CD4-positive, CD25-positive, alpha-beta regulatory T cell (primary cell): ENCODE measurements around the gene METTL6. TPM values are rescaled to one million over a fixed set of nuclear protein-coding genes. Genes with fewer than 3 reads are reported as not detected.

Experiments used
- polyA plus RNA-seq, 4 donors: library from polyadenylated mRNA; unstranded; fragments of 300-500 nt; fragmentation: Illumina TruSeq; gene quantifications; one replicate each; pipeline ENCODE4 v1.2.3, GENCODE V29; 2021
- total RNA-seq: library from RNA; stranded (reverse); gene quantifications from one replicate; pipeline ENCODE4 v1.2.3, GENCODE V29; 2022

Gene METTL6
- total and polyA plus RNA-seq, 5 donors from 2014 or later, result 9.4 to 18.0 (median 16.1) TPM

Other genes with a start within 250 kb of the METTL6 start
- 62.3 TPM for gene CAPN7, start 221.3 kb downstream of the METTL6 start, total RNA-seq
- gene CAPN7, start 221.3 kb downstream of the METTL6 start, polyA plus RNA-seq, result 10 to 100 TPM; 21.1 to 24.1 (median 21.7) TPM
- gene SH3BP5, start 95.0 kb downstream of the METTL6 start, total RNA-seq, result 68.6 TPM
- gene SH3BP5, start 95.0 kb downstream of the METTL6 start, polyA plus RNA-seq, result 10 to 100 TPM; 24.7 to 40.1 (median 31.6) TPM
- gene EAF1, start 54 bp upstream of the METTL6 start, total RNA-seq, result 27.9 TPM
- 10 to 100 TPM in 2 of 4 donors, 1 to 10 TPM in 2; 7.9 to 10.7 (median 9.7) TPM for gene EAF1, start 54 bp upstream of the METTL6 start, polyA plus RNA-seq
- gene COLQ, start 94.2 kb upstream of the METTL6 start, total RNA-seq, result 5.1 TPM
- gene COLQ, start 94.2 kb upstream of the METTL6 start, polyA plus RNA-seq, result 1 to 10 TPM in 2 of 4 donors, under 1 TPM in 2; 0.60 to 1.2 (median 0.89) TPM
- 35.8 TPM for gene HACL1, start 174.0 kb upstream of the METTL6 start, total RNA-seq
- 10 to 100 TPM; 35.8 to 44.8 (median 39.1) TPM for gene HACL1, start 174.0 kb upstream of the METTL6 start, polyA plus RNA-seq
- 22.7 TPM for gene BTD, start 174.2 kb upstream of the METTL6 start, total RNA-seq
- 10 to 100 TPM; 27.6 to 35.8 (median 33.4) TPM for gene BTD, start 174.2 kb upstream of the METTL6 start, polyA plus RNA-seq